Measurements from ENCODE around the gene PNO1. TPM values are rescaled to one million over a fixed set of nuclear protein-coding genes. Genes with fewer than 3 reads are reported as not detected.

PNO1 gene
- total RNA-seq, 1 donor from 2014 or later: 6.7 TPM

Other genes with a start within 250 kb of the PNO1 start
- gene C1D, start 94.9 kb upstream of the PNO1 start, total RNA-seq: 13.7 TPM
- 38.6 TPM for gene PPP3R1, start 94.6 kb downstream of the PNO1 start, total RNA-seq
- gene CNRIP1, start 162.1 kb downstream of the PNO1 start, total RNA-seq: 9.3 TPM
- gene PLEK, start 207.4 kb downstream of the PNO1 start, total RNA-seq: 4.7 TPM